NCI-H1694 (cell line): Measurements from ENCODE around the gene TSPAN13.
A peak's percentile ranks its signal among the peaks of the same experiment; 100 is the strongest.

ENCODE experiments used
- DNase-seq: peaks from one replicate; lab custom pipeline; 2025; lab: John Stamatoyannopoulos, UW

Gene TSPAN13

GRCh38 chr7:16774986-16775385 lies 21.4 kb downstream of the TSPAN13 start:
- no peak for DNase-seq

GRCh38 chr7:16776053-16776452 lies 22.5 kb downstream of the TSPAN13 start:
- no peak for DNase-seq

- DNase-seq = no peak
Measured at GRCh38 chr7:16778476-16778875, 24.9 kb downstream of the TSPAN13 start.

DNA sequence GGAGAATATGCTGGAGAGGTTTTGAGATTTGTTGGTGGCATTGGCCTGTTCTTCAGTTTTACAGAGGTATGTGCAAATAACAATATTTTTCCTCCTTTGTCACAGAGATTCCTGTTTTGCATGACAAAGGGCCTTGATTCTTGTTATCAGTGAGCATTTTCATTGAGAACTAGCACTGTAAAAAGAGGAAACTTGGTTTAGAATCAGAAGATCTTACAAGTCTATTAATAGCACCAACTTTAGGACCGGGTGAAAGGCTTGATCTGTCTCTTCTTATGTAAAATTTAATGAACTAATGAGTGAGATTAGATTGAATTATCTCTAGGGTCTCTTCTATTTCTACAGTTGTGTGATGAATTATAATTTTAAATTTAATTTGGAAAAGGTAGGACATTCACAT lies 25.5 kb downstream of the TSPAN13 start:
- no peak for DNase-seq

DNA sequence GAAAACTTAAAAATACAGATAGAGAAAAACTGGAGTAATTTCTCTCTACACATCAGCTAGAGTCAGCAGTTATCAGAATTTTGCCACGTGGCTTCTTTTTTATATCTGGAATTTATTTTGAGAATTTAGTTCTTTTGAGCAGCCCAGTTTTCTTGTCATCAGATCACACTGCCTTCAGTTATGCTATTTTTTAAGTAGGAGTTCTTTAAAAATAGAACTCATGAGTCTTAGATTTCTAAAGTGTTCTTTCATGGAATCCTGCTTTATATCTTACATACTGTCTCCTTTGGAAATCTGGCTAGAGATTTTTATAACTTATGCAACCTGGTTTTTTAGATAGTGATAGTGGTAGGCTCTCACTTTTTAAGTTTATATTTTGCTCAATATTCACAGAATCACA lies 27.0 kb downstream of the TSPAN13 start:
- DNase-seq = no peak

- no peak for DNase-seq
Measured at GRCh38 chr7:16785321-16785720, 31.8 kb downstream of the TSPAN13 start.

DNA sequence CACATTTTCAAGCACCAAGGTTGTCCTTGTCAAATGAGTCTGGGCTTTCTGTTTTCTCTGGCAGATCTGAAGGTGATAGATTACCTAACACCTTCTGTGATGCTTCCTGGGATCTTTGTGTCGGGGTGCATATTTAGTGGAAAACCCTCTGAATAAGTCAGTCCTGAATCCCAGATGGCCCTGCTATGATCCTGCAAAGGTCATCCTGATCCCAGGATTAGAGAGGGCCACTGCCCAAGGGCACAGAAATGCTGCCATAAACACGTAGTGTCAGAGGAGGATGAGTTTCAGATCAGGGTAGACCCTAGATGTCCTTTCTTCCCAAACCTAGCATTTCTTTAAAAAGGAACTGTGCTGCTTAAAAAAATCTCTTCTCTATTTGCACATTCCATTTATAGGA lies 32.3 kb downstream of the TSPAN13 start:
- no peak for DNase-seq

DNA sequence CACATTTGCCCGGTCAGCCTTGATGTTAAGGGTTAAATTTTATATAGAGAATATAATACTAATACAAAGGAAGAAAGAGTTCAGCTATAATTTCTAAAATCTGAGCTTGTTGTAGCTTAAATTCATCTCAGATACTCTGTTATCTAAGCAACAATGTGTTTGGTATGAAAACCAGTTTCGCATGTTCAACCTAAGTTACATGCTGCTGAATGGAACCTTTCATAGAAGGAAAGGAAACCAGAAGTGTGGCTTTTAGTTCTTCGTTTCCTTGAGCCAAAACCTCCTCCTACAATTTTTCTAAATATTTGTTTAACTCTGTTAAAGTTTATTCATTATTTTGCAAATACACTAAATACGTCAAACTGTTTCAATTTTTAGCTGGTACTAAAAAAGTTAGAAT lies 32.7 kb downstream of the TSPAN13 start:
- DNase-seq = no peak

GRCh38 chr7:16787127-16787526 lies 33.6 kb downstream of the TSPAN13 start:
- no peak for DNase-seq

- no peak for DNase-seq
Measured at GRCh38 chr7:16791071-16791470, 37.5 kb downstream of the TSPAN13 start.

- no peak for DNase-seq
Measured at GRCh38 chr7:16791905-16792698, 38.5 kb downstream of the TSPAN13 start.

DNA sequence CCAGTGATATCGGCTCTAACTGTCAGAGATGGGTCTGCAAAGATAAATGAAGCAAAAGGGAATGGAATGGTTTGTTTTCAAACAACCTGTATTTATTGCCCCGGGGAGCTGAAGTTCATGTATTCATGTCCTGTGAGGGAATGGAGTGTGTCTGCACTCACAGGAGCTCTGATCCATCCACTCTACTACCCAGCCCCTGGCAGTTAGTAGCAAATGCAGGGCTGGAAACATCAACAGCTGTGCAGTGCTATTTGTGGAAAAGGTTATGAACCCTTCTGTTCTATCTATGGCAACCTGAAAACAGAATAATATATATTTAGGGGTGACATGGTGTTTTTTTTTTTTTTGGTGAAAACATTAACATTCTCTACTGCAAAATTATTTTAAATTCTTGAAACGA lies 41.4 kb downstream of the TSPAN13 start:
- DNase-seq = peak; percentile 81

GRCh38 chr7:16795624-16796023 lies 42.1 kb downstream of the TSPAN13 start:
- DNase-seq = peak; percentile 92

DNA sequence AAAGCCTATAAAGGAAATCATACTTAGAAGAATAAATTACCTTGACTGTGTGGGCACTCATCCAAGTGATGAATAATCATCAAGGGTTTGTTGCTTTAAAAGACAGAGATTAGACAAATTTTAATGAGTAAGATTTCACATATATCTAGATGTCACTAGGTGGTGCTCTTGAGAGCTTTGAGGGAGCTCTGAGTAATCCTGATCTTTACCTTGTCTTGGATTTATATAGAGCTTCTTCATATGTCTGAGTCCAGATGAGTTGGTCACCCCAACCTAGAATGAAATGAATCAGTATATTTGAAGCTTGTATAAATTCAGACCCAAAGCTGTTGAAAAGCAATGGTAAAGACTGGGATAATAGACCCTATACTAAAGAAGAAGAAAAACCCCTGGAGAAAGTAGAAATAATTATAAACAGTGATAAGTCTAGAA lies 47.6 kb downstream of the TSPAN13 start:
- DNase-seq = peak; percentile 46

DNA sequence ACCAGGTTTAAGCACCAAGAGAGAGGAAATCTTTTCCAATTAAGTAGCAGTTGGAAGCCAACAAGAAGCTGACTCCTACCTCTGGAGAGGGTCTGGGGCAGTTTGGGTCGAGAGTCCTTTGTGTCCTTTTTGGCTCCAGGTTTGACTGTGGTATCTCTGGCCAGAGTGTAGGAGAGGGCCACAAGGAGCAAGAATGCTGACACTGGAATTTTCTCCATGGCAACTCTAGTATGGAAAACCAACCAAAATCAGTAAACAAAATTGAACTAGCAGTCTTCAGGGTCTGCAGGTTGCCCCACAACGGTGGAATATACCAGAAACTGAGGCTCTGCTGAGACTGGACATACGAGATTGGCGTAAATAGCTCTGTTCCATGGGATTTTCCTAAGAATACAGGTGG lies 48.0 kb downstream of the TSPAN13 start:
- no peak for DNase-seq

DNA sequence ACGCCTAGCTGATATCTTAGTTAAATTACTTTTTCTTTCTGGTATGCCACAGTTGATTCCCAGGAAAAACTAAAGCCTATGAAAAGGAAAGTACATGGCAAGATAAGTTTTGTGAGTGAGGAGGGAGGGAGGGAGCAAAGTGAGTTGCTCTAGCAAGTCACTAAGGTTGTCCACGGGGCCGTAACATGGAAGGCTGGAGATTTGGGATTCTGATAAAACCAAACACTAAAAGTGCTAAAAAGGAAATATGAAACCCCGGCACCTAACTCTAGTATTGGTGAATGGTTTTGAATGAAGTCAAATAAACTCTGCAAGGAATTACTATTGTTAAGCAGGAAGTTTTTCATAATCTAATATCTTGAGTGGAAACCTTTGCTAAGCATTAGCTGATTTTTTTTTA lies 49.6 kb downstream of the TSPAN13 start:
- DNase-seq = no peak

GRCh38 chr7:16803881-16804673 lies 50.5 kb downstream of the TSPAN13 start:
- DNase-seq = no peak

GRCh38 chr7:16804674-16805439 lies 51.3 kb downstream of the TSPAN13 start, which contains the start of gene AGR2:
Gene AGR2, minus strand, starts transcription at chr7:16804999. Its CDS starts 3,203 bp downstream, at chr7:16801796.
- DNase-seq = no peak

GRCh38 chr7:16805441-16805840 lies 51.9 kb downstream of the TSPAN13 start:
- no peak for DNase-seq

- no peak for DNase-seq
Measured at GRCh38 chr7:16810112-16810511, 56.6 kb downstream of the TSPAN13 start.

GRCh38 chr7:16810573-16810972 lies 57.0 kb downstream of the TSPAN13 start:
- DNase-seq = no peak

GRCh38 chr7:16811551-16811950 lies 58.0 kb downstream of the TSPAN13 start:
- no peak for DNase-seq
